A673 (cell line): Measurements from ENCODE around the gene HOXB9. TPM values are rescaled to one million over a fixed set of nuclear protein-coding genes. Genes with fewer than 3 reads are reported as not detected.

Experiments
- BruUV-seq: library from RNA; stranded (reverse); fragments of 400-500 nt; replicated peaks from 2 replicates; lab custom pipeline; 2021; lab: Mats Ljungman, UMichigan
- CTCF ChIA-PET: fragments of 300-600 bp; sonication (Branson Sonifier 250); formaldehyde crosslinking; loops from one replicate; lab custom pipeline; 2022; ENCODE audit warnings: antibody characterized with exemption; lab: Charles Lee
- POLR2A ChIA-PET: fragments of 300-600 bp; sonication (Branson Sonifier 250); formaldehyde crosslinking; loops from one replicate; lab custom pipeline; 2022; ENCODE audit warnings: antibody characterized with exemption; ENCODE audit not compliant: low non-redundant PET; lab: Charles Lee
- DNase-seq: peaks from one replicate; pipeline ENCODE4 v3.0.0-alpha.2; 2015; ENCODE audit warnings: low spot score
- H3K27ac ChIP-seq: fragments of 200-600 bp; sonication (generic); 2 replicates; pipeline ENCODE4 v1.5.1; 2016; ENCODE audit warnings: mixed run types, low read depth, mild to moderate bottlenecking, mixed read lengths, antibody characterized with exemption, low read length; ENCODE audit not compliant: poor library complexity, severe bottlenecking
- H3K27me3 ChIP-seq: fragments of 200-600 bp; sonication (generic); replicated peaks from 2 replicates; pipeline ENCODE4 v1.6.1; 2017; ENCODE audit warnings: mixed run types, low read depth, mild to moderate bottlenecking, mixed read lengths, antibody characterized with exemption, low read length; ENCODE audit not compliant: insufficient read depth, poor library complexity
- H3K36me3 ChIP-seq: fragments of 200-600 bp; sonication (generic); 2 replicates; pipeline ENCODE4 v1.6.1; 2016; ENCODE audit warnings: mixed run types, mild to moderate bottlenecking, mixed read lengths, antibody characterized with exemption, low read length; ENCODE audit not compliant: insufficient read depth, poor library complexity, severe bottlenecking
- H3K4me1 ChIP-seq: fragments of 200-600 bp; sonication (generic); 2 replicates; pipeline ENCODE4 v1.6.1; 2017; ENCODE audit warnings: mixed run types, mild to moderate bottlenecking, mixed read lengths, antibody characterized with exemption, low read length; ENCODE audit not compliant: insufficient read depth, poor library complexity, severe bottlenecking
- H3K4me3 ChIP-seq: fragments of 200-600 bp; sonication (generic); 2 replicates; pipeline ENCODE4 v1.5.1; 2016; ENCODE audit warnings: low read depth, mixed run types, mild to moderate bottlenecking, mixed read lengths, low read length; ENCODE audit not compliant: poor library complexity, severe bottlenecking
- H3K9me3 ChIP-seq: fragments of 200-600 bp; sonication (generic); 2 replicates; pipeline ENCODE4 v1.6.1; 2016; ENCODE audit warnings: mixed run types, low read depth, mild to moderate bottlenecking, mixed read lengths, antibody characterized with exemption, low read length; ENCODE audit not compliant: poor library complexity, severe bottlenecking
- CTCF ChIP-seq: fragments of 300-800, 200-600 bp; sonication (generic); conservative IDR thresholded peaks from 2 replicates; pipeline ENCODE4 v1.5.1; 2017; ENCODE audit warnings: low read depth, mild to moderate bottlenecking, antibody characterized with exemption, low read length, moderate library complexity, mixed read lengths
- EZH2 ChIP-seq: fragments of 200-600 bp; sonication (generic); IDR thresholded peaks from 2 replicates; pipeline ENCODE4 v1.6.1; 2017; ENCODE audit warnings: borderline replicate concordance, low read depth, mild to moderate bottlenecking, mixed read lengths, antibody characterized with exemption, low read length; ENCODE audit not compliant: poor library complexity, severe bottlenecking
- intact Hi-C: fragments of 100-400 bp; cut with micrococcal nuclease; formaldehyde crosslinking; loops from one replicate; pipeline ENCODE4 v1.10.0; 2022; ENCODE audit not compliant: unreplicated experiment
- total RNA-seq: library from RNA; stranded (reverse); gene quantifications from 2 replicates; pipeline ENCODE4 v1.2.3, GENCODE V29; 2021

The HOXB9 gene
- total RNA-seq, 1 experiment from 2014 or later = 8.2 TPM

DNA sequence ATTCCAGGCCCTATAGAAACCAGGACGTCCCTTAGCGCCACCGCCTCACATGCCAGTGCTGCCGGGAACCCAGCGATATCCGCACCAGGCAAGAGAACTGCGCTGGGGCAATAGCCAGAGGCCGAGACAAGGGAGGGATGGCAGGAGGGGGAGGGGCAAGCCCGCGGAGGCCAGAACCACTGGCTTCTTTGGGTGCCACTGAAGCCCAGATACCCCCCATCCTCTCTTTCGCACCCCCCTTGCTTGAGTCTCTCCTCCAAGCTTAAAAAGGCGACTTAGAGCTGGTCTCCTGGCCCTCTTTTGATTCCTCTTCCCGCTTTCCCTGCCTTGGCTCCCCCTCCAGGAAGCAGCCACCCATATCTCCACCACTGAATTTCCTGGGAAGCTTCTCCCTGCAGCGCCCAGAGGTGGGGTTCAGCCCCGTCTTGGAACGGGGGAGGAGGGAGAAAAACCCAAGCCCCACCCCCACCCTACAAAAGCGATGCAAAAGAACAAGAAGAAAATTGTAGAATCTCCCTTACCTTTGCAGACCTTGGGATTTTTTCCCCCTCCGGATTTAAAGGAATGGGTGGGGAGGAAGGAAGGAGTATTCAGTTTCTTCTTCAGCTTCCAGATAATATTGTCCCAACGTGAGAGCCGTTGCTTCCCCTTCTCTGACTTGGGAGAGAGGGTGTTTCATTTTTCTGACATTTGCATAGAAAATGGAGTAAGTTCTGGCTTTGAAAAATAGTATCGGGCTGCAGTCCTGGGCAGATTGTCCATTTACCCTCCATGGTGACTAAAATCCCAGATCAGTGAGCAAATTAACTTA, 22.0 kb downstream of the HOXB9 start:
- TF ChIP-seq EZH2 = no peak
- peak; percentile 21 for TF ChIP-seq CTCF
- ChIA-PET CTCF (interaction anchor here (0.6 kb wide), 2 partner anchors 13 to 529 kb away, joined by 3 read pairs; no protein-coding TSS in a partner anchor), POLR2A (interaction anchor here (0.6 kb wide), 1 partner anchor 114 kb away, joined by 4 read pairs; no protein-coding TSS in a partner anchor)
- Histone ChIP-seq H3K36me3 (peaks cover 6% of the 10 kb centered on the region), H3K9me3 (no peaks in the 10 kb centered on the region), H3K4me1 (peaks cover 32% of the 10 kb centered on the region), H3K4me3 (peak overlapping the region; percentile 67), H3K27ac (peak overlapping the region; percentile 79), H3K27me3 (no peaks in the 10 kb centered on the region)
- BruUV-seq = no TSS peak
- DNase-seq = peak; percentile 88
- intact Hi-C loops = no loop called here

DNA sequence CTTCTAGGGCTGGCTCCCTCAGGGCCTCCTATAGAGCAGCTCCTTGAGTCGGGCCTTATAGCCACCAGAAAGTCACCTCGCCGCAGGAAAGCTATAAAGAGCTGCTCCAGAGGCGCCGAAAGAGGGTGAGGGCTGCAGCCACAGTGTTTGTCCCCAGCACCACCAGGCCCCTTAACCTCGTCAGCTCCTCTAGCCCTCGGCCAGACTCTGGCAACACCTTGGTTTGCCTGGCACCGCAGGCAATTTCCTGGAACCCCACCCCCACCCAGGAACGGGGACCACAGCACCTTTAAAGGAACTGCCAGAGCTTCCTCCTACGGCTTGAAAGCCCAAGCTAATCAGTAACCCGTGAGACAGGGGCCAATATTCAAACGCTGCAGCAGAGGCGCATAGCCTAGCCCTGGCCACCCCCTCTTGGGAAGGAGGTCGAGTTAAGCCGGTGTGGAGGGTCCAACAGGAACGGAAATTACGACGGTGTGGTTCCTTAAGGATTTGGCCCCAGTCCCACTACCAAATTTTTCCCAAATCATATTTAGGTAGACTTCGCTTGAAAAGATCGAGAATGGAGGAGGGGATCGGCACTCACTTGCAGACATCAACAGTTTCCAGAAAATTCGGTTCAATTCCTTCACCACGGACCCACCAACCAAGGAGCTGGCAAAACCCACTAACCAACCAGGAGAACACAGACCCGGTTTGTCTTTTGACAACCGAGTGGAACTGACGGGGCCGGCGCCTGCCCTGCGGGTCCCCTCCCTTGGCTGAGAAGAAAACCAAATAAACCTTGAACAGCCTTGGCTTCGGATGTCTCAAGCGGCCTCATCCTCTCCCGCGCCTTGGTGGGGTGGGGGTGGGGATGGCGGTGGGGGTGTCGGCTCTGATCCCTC, 24.4 kb downstream of the HOXB9 start:
- CTCF ChIA-PET = interaction anchor here (1.0 kb wide), 1 partner anchor 17 kb away, joined by 3 read pairs; no protein-coding TSS in a partner anchor
- no peak for DNase-seq
- Histone ChIP-seq H3K27ac (no peak overlapping the region), H3K4me3 (peak overlapping the region; percentile 67), H3K9me3 (no peaks in the 10 kb centered on the region), H3K27me3 (no peaks in the 10 kb centered on the region), H3K4me1 (peaks cover 39% of the 10 kb centered on the region), H3K36me3 (peaks cover 2% of the 10 kb centered on the region)
- no TSS peak for BruUV-seq
- TF ChIP-seq CTCF (no peak), EZH2 (no peak)
- intact Hi-C loops = no loop called here
- POLR2A ChIA-PET = no interaction called here

- DNase-seq = no peak
- TF ChIP-seq EZH2 (no peak), CTCF (no peak)
Measured at GRCh38 chr17:48601207-48601538, 25.0 kb downstream of the HOXB9 start.

More at GRCh38 chr17:48601207-48601538, 25.0 kb downstream of the HOXB9 start:
- ChIA-PET CTCF (interaction anchor here (1.0 kb wide), 1 partner anchor 17 kb away, joined by 3 read pairs; no protein-coding TSS in a partner anchor), POLR2A (no interaction called here)
- no TSS peak for BruUV-seq
- Histone ChIP-seq H3K4me1 (peaks cover 41% of the 10 kb centered on the region), H3K36me3 (no peaks in the 10 kb centered on the region), H3K9me3 (no peaks in the 10 kb centered on the region), H3K27ac (no peak overlapping the region), H3K27me3 (no peaks in the 10 kb centered on the region), H3K4me3 (no peak overlapping the region)
- intact Hi-C loops = no loop called here
